ENCODE measurements around the gene TGFBR1.
"Not testable (repeated sequence)": the region's sequence is repeated elsewhere in the genome, so short reads cannot be mapped to it uniquely, and the experiment has no call there.

Gene TGFBR1

DNA sequence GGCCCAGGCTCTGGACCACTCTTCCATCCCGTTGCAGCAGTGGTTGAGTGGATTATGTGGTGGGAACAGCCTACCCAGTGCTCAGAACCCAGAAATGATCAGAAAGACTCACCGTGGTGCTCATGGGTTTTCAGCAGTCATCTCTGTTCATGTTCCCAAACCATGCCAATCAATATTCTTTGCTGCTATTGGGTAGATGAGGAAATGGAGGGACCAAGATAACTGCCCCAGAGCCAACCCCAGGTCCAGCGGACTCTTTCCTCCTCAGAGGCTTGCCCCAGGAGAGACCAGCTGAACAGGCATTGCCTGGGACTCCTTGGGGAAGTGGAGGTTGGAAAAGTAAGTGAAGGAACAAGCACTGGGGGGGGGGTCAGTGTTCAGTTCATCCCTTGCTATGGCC lies 78.7 kb downstream of the TGFBR1 start:
- in situ Hi-C loops (cut with HindIII; ENCODE audit: low sequenced_read_pairs): no loop called here

DNA sequence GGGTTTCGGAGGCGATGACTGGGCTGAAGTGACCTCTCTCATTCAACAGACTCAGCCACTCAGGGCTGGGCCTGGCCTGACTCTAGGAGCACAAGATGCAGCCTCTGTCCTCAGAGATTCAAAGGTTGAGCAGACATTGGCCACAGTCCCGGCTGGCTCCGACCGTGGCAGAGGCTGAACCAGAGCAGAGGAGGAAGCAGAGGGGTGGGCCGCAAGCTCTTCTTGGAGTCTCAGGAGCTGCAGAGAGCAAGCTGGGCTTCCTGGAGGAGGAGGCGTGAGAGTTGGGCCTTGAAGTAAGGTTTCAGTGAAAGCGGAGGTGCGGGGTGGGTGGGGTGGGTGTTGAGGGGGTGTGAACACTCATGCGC lies 79.2 kb downstream of the TGFBR1 start:
- in situ Hi-C loops (cut with HindIII; ENCODE audit: low sequenced_read_pairs): no loop called here

DNA sequence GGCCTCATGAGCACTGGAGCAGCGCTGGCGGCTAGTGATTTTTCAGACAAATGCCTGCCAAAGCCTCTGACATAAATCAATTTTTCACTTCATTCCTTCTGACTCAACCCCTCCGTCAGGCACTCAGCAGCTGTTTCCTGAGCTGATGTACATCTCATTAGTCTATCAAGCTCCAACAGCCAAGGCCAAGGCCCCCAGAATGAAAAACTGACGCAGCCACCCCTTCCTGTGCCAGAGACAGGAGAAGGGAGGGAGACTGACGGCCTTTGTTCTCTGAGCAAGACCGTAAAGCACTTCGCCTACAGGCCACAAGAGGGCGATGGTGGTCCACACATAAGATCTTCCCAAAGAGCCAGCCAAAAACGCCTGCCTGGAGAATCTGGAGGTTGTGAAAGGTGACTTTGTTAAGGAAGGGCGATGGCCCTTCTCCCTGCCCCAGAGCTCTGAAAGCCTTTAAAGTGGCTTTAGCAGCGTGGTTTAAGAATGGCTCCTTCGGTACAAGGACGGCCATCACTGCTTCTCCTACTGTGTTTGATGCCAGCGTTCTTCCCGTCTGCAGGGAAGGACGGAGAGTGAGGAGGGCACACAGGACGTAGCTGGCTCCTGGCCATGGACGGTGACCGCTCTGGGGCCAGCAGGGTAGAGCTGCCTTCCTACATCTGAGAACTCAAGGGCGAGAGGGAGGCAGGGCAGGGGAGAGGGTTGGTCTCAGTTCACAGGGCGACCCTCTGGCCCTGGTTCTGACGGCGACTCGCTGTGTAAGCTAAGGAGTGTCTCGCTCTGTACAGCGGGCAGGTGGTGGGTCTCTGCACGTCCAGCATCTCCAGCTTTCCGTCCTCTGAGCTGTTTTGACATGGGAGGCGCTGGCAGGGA lies 79.8 kb downstream of the TGFBR1 start:
- in situ Hi-C loops (cut with HindIII; ENCODE audit: low sequenced_read_pairs): no loop called here

DNA sequence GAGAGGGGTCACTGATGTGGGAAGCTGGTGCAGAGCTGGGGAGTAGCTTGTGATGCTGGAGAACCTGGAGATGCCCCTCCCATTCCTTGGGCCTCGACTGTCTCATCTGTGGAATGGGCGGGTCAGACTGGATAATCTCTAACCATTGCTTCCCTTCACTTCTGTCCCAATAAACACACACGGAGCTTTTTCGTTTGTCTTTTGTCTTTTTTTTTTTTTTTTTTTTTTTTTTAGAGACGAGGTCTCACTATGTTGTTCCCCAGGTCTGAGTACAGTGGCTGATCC lies 80.4 kb downstream of the TGFBR1 start:
- in situ Hi-C loops (cut with HindIII; ENCODE audit: low sequenced_read_pairs): no loop called here

DNA sequence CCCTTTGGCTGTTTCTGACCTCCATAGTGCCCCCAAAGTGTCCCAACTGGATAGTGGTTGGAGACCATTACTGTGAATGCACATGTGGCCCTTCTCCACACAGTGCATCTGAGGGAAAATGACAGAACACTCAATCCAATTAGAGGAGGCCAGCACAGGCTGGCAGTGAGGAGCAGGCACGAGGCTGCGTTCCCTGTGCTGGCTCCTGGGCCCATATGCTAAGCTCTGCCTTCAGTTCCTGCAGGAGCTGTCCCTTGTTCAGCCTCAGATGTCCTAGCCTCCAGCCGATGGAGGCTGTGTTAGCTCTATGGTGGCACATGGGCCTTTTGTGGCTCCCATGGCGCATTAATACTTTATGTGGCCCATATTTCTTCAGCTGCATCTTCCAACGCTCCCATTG lies 81.0 kb downstream of the TGFBR1 start:
- in situ Hi-C loops (cut with HindIII; ENCODE audit: low sequenced_read_pairs): no loop called here

DNA sequence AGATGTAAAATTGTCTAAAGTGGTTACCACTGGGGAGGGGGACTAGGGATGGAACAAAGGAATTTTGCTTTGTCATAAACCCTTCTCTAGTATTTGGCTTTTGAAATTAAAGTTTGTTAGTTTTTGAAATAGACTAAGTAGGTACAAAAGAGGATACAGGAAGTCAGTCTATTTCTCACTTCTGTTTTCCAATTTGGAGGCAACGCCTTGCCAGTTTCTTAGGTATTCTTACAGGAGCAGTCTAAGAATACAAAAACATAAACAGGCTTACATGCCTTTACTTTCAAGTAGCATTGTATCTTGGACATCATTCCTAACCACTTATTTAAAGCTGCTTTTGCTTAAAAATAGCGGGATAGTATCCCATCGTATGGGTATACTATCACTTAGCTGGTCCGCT lies 82.4 kb downstream of the TGFBR1 start:
- in situ Hi-C loops (cut with HindIII; ENCODE audit: low sequenced_read_pairs): no loop called here

DNA sequence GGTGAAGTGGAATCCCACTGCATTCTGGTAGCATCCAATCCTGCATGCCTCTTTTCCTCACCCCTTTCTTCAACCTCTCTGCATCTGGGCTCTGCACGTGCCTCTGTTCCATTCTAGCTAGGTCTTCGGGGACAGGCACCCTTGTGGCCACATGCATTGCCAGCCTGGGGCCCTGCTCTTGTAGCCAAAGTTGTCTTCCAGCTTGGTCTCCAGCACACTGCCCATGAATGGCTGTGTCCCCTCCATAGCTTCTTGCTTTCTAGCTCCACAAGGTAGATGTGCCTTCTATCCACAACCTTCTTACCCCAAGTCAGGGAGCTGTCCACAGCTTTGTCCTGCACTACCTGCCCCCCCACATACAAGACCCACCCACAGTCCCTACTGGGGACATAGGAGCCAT lies 84.3 kb downstream of the TGFBR1 start:
- in situ Hi-C loops (cut with HindIII; ENCODE audit: low sequenced_read_pairs): no loop called here

DNA sequence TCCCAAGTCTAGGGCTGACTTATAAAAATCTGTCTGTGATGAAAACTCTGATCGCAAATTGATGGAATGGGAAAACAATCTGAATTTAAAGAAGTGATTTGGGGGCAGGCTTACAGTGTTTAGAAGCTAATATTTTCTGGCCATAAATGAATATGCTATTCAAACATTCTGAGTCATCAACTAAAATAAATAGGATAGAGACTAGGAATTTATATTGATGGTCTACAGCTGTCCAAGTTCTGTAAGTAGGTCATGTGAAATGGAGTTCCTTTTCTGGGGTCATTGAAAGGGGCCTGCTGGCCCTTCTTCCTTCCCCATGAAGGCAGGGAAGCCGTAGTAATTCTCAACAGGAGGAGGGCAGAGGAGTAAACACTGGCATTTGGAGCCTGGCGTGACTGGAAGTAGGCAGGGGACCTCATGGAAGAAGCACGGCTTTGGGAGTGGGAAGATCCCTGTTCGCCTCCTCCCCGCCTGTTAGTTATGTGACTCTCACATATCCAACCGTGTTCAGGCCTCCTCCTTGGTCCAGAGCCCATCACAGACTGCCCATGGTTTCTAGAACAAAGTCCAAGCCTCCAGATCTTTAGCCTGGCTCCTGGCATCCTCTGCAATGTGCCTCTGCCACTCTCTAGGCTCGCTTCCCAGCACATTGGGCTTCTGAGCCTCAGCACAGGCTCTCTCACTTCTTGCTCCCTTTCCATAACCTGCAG lies 85.1 kb downstream of the TGFBR1 start:
- in situ Hi-C loops (cut with HindIII; ENCODE audit: low sequenced_read_pairs): no loop called here

DNA sequence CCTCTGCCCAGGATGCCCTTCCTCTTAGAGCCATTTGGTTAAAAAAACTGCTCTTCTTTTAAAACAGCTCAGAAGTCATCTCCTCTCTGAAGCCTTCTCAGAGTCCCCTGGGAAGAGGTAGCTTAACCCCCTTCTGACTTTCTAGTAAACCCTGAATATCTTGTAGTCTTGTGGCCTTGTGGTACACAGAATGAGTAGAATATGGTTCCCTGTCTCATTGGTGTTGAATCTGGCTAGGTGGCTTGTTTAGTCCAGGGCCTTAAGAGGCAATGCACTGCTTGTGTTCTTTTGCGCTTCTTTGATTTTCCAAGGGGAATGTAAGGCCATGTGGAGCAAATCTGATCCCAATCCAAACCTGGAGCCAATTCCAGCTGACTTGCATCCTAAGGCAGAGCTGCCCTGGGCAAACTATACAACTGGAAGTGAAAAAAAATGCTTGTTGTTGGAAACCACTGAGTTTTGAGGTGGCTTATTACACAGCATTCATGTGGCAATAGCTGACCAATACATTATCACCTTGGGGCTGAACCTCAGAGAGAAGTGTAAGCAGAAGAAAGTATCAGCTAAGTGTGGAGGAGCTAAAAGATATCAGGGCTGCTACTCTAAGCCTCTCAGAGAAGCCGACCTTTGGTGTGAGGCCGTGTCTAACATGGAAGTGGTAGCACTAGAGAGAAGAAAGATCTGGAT lies 85.8 kb downstream of the TGFBR1 start:
- in situ Hi-C loops (cut with HindIII; ENCODE audit: low sequenced_read_pairs): no loop called here

DNA sequence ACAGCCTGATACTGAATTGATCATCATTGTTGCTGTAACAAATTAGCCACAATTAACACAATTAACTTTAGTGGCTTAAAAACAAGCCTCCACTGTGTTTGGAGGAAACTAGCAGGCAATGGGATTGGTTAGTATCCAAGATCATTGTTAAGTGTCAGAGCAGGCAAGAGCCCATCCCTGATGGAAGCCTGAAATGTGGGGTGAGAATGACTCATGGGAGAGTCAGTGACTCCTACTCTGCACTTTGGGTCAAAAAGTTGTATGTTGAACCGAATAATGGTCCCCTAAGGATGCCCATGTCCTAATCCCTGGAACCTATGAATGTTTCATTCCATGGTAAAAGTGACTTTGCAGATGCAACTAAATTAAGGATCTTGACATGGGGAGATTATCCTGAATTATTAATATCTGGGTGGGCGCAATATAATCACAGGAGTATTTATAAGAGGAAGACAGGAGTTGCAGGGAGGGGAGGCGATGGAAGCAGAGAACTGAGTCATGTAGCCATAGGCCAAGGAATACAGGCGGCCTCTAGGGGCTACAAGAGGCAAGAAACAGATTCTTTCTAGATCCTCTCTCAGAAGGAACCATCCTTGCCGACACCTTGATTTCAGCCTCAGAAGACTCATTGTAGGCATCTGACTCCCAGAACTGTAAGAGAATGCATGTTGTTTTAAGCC lies 88.0 kb downstream of the TGFBR1 start:
- in situ Hi-C loops (cut with HindIII; ENCODE audit: low sequenced_read_pairs): no loop called here

DNA sequence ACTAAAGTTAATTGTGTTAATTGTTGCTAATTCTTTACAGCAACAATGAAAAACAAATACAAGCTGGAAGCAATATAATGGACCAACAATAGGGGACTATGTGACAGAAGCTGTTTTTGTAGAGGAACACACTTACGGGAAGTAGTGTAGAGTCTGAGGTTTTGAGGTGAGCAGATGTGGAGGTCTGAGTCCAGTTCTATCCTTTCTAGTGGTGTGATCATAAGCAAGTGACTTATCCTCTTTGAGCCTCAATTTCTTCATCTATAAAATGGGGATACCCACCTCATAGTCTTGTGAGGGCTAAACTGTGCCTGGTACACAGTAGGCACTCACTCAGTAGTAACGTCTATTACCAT lies 88.5 kb downstream of the TGFBR1 start:
- in situ Hi-C loops (cut with HindIII; ENCODE audit: low sequenced_read_pairs): no loop called here

DNA sequence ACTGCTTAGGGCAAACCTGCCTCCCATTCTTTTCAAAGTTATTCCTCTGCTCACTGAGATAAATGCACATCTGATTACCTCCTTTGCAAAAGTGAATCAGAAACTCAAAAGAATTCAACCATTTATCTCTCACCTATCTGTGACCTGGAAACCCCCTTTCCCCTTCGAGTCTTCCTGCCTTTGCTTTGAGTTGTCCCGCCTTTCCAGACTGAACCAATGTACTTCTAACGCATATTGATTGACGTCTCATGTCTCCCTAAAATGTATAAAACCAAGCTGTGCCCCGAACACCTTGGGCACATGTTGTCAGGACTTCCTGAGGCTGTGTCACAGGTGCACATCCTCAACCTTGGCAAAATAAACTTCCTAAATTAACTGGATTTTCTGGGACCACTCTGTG lies 91.6 kb downstream of the TGFBR1 start:
- in situ Hi-C loops (cut with HindIII; ENCODE audit: low sequenced_read_pairs): not testable (repeated sequence)

DNA sequence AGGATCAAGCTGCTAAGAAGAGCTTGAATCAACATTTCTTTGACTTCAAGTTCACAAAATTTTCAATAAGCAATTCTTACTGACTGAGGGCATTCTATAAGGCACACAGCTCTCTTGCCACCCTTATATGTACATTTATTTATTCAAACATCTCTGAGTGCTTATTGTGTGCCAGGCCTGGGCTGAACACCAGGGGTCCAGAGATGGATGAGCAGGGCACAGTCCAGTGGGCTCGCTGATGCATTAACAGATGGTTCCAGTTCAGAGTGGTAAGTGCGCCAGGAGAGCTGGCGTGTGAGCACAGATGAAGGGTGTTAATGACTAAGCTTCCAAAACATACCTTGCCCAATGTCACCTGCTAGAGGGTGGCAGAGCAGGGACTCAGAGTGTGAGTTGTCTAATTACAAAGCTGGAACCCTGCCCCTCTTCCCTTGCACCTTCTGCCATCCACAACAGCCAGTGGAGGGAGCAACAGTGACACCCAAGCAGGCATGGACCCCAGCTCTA lies 92.3 kb downstream of the TGFBR1 start:
- in situ Hi-C loops (cut with HindIII; ENCODE audit: low sequenced_read_pairs): no loop called here

DNA sequence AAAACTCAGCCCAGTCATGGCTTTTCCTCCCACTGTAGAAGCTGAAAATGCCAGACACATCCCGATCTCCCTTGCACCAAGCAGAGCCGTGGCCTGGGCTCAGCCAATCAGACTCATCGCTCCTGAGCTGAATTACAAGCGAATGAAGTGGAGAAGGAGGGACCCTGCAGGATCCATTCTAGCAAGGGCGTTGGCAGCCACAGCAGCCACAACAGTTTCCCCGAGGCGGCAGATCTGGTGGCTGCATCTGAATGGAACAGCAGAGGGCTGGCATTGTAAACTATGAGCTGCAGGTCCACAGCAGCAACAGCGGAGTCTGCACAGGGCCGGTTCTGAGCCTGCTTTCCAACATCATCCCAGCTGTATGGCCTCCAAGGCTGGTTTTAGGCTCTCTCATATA lies 93.1 kb downstream of the TGFBR1 start:
- in situ Hi-C loops (cut with HindIII; ENCODE audit: low sequenced_read_pairs): no loop called here

DNA sequence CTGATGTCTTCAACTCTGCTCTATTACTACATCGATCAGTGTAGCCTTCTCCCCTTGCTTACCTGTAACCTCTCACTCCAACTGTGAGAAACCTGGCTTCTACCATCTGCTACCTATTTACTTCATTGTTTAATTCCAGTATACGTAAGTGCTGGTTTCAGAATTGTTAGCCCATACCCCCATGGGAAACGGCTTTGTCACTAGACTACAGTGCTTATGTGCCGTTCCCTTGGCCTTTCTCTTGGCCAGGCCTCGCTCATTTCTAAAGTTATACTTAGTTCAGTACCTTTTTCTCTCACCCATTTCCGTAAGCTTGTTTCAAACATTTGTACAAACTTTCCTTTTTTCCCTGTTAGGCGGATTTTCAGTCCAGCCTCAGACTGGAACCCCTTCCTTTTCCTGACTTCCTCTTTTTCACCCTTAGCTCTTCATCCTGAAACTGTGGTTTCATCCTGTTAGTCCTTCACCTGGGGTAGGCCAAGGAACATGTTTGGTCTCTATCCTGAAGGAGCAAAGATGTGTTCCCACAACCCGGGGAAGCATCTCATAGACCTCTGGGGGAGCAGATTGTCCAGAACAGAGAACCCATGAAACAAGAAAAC lies 95.1 kb downstream of the TGFBR1 start:
- in situ Hi-C loops (cut with HindIII; ENCODE audit: low sequenced_read_pairs): no loop called here

DNA sequence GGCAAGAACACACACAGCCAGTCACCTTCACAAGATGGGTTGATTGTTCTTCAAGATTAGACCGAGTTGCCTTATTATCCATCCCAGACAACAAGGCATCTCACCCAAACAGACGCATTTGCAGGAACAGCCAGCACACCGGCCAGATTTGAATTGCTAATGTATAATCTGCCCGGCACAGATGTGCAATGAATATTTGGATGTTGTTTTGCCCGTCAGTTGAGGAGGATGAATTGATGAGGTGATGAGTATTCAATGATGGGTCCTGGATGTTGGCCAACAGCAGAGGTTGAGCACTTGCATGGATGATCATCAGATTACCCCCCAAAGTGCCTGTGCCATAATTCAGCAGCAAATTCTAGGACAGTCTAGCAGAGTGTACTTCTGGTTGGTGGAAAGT lies 96.7 kb downstream of the TGFBR1 start:
- in situ Hi-C loops (cut with HindIII; ENCODE audit: low sequenced_read_pairs): no loop called here

All from endothelial cell of hepatic sinusoid (primary cell).